RPMI7951 (cell line): ENCODE results near the gene SLC39A3. TPM values are rescaled to one million over a fixed set of nuclear protein-coding genes. Genes with fewer than 3 reads are reported as not detected.
"Not testable (repeated sequence)": the region's sequence is repeated elsewhere in the genome, so short reads cannot be mapped to it uniquely, and the experiment has no call there.

ENCODE experiments used
- DNase-seq: peaks from one replicate; pipeline ENCODE4 v3.0.0-alpha.2; 2012; ENCODE audit warnings: low read depth
- total RNA-seq: library from RNA; depleted of rRNA; stranded (reverse); fragments of >200 nt; shearing (Covaris generic); gene quantifications from 2 replicates; pipeline ENCODE4 v1.2.3, GENCODE V29; 2014

SLC39A3 gene
- total RNA-seq, 1 experiment from 2014 or later, result 37.1 TPM

- DNase-seq, result peak; percentile 90
Measured at GRCh38 chr19:2722541-2723344, 17.1 kb downstream of the SLC39A3 start.

DNA sequence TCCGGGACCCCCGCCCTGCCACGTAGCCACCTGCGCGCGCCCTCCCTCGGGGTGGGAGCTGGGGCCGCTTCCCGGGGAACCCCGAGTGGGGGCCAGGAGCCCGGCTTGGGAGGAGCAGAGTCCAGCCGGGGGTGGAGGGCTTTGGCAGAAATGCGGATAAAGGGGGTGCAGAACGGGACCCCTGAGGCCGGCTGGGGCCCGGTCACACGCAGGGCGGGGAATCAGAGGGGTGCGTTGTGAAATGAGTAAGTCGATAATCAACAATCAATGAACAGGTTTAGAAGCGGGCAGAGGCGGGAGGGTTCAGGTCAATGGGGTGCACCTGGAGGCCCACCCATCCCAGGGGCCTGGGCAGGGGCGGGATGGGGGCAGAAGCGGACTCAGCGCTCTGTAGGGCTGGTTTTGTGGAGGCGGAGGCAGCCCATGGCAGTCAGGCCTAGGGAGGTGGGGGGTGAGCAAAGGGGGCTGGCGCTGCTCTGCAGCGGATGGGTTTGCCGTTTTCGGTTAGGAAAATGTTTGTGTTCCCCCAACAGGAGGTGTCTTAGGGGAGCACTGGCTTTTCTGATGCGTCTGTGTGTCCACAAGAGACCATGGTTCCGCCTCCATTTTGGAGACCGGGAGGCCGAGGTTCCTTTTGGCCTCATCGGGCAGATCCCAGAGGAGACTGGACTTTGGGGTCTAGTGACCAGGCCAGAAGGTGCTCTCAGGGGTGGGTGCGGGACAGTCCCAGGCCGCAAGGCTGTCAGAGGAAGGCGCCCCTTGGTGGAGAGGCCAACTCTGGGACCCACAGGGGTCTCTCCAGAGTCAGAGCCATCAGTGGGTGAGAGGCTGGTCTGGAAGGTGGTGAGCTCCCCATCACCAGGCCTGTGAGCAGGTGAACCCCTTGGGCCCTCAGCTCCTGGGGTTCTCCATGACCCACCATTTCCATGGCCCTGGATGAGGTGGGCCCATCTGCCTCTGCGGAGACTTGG lies 18.0 kb downstream of the SLC39A3 start:
- DNase-seq, result no peak

GRCh38 chr19:2720777-2721569 lies 18.8 kb downstream of the SLC39A3 start, which contains the start of gene DIRAS1:
TSS of gene DIRAS1 (minus strand) at chr19:2721372. CDS start at chr19:2717806, 3,566 bp downstream.
- DNase-seq, result no peak

DNA sequence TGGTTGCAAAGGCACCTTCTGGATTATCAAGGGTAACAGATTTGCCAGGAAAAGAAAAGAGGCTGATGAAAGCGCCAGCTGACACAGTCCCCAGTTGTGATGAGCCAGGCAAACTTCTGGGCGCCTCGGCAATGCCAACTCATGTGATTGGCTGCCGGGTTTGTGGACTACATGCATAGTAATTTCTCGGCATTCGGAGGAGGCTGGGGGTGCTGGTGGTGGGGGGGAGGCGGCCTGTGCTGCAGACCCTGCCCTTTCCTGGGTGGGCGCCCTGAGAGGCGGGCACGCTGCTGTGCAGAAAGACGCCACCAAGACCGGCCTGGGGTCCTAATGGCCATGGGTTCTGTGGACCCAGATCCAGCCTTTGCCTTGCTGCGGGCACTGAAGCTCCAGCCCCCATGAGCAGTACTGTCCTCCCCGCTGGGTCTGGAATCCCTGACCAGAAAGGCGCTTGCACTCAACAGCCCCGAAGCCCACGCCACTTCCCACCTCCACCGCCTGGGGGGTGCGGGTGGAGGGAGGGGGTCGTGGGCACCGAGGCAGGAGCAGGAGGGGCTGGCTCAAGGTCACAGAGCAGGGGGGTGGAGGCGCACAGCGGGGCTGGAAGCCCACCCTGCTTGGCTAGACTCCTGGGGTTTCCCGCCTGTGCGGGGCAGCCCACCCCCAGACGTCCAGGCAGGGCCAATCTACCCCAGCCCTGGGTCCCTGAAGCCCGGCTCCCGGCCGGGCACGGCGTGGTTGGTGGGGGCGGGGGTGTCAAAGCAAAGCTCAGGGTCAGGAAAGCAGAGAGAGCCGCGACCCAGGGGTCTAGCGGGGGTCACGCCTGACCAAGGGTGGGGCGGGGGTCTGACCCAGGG lies 19.7 kb downstream of the SLC39A3 start:
- DNase-seq, result peak; percentile 21

- DNase-seq, result no peak
Measured at GRCh38 chr19:2719232-2719735, 20.5 kb downstream of the SLC39A3 start.

DNA sequence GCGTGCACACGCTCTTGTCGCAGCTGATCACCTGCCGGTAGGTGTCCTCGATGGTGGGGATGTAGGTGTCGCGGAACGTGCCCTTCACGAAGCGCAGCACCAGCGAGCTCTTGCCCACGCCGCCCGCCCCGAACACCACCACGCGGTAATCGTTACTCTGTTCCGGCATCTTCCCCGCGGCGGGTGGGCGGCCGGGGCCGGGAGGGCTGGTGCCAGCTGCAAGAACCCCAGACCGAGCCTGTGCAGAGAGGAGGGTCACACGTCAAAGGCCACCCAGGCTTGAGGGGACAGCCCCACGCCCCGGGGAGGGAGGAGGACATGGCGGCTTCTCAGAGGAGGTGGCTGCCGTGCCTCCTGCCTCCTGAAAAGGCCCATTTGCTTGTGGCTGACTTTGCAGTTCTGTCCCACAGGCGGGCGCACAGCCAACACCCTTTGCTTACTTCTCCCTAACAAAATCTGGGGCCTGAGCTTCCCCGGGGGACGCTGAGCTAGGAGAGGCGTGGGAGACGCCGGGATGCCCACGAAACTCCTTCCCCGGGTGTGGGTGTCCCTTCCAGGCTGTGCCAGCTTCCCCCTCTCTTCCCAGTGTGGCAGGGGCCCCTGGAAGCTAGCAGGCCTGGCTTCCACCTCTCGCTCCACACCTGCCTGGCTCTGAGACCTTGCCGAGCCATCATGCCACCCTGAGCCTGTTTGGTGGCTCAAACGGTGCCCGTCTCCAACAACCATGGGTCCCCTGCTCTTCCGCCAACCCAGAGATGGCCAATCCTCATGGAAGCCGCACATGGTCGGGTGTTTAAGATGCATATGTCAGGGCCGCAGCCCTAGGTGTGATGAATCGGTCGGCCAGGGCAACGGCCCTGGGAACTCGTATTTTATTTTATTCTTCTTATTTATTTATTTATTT lies 21.9 kb downstream of the SLC39A3 start:
- DNase-seq, result no peak

DNA sequence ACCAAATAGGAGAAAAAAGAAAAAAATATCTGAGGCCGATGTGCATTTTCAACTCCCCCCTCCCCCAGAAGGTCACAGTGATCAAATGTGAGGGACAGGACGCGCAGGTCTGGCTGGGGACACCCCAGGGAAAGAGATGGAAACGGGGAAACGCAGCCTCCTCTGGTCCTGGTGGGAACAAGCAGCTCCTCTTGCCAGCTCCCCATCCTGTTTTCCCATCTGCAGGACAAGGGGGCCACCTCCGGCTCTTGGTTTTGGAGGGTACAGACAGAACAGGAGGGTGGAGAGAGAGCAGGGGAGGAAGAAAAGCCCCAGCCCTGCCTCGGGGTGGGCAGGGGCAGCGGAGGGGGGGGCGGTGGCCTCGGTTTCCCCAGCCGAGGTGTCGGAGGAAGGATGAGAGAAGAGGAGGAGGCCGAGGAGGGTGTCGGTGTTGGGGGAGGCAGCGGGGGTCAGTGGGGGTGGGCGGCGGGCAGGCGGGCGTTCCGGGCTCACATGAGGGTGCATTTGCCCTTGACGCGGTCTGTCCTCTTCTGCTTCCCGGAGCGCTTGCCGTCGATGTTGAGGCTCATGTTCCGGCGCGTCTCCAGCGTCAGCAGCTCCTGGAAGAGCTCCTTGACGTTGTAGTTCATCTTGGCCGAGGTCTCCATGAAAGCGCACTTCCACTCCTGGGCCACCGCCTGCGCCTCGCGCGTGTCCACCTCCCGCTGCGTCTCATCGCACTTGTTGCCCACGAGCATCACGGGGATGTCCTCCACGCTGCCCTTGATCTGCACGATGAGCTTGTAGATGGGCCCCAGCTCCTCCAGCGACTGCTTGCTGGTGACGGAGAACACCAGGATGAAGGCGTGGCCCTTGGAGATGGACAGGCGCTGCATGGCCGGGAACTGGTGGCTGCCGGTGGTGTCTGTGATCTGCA lies 22.8 kb downstream of the SLC39A3 start:
- DNase-seq, result no peak

GRCh38 chr19:2716275-2716650 lies 23.6 kb downstream of the SLC39A3 start:
- no peak for DNase-seq

- DNase-seq, result no peak
Measured at GRCh38 chr19:2715470-2716274, 24.1 kb downstream of the SLC39A3 start.

- DNase-seq, result no peak
Measured at GRCh38 chr19:2714531-2715269, 25.1 kb downstream of the SLC39A3 start.

DNA sequence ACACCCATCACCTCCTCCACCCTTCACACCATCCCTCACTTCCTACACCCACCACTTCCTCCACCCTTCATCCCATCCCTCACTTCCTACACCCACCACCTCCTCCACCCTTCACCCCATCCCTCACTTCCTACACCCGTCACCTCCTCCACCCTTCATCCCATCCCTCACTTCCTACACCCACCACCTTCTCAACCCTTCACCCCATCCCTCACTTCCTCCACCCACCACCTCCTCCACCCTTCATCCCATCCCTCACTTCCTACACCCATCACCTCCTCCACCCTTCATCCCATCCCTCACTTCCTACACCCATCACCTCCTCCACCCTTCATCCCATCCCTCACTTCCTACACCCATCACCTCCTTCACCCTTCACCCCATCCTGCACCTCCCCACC lies 25.7 kb downstream of the SLC39A3 start:
- DNase-seq, result not testable (repeated sequence)

GRCh38 chr19:2713170-2713569 lies 26.6 kb downstream of the SLC39A3 start:
- DNase-seq, result not testable (repeated sequence)

- DNase-seq, result no peak
Measured at GRCh38 chr19:2711875-2712205, 28.0 kb downstream of the SLC39A3 start.

DNA sequence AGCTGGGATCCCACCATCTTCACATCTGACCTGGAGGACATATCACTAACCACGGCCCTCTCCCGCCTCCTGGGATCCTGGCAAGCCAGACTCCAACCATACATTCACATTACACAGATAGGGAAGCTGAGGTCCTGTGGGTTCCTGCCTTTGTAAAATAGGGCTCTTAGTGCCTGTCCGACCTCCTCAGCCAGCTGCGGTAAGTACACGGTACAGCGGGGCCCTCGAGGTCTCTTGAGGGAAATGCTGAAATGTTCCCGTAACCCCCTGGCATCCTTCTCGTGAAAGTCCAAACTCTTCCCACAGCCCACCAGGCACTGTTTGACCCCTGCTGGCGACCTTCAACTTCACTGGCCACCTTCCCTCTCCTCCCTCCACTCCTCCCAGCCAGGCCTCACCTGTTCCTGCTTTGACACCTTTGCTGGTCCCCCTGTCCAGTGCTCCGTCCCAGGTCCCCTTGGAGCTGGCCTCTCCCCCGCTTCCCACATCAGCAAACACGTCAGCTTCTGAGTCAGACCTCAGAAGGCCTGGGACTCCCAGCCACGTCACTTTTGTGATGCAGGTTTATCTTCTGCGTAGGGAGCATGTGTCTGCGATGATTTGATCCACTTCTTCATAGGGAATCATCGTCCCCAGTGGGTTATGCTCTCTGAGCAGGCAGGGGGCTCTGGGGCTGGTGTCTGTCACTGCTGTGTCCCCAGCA lies 28.5 kb downstream of the SLC39A3 start:
- peak; percentile 56 for DNase-seq

GRCh38 chr19:2706251-2706650 lies 33.6 kb downstream of the SLC39A3 start:
- no peak for DNase-seq

DNA sequence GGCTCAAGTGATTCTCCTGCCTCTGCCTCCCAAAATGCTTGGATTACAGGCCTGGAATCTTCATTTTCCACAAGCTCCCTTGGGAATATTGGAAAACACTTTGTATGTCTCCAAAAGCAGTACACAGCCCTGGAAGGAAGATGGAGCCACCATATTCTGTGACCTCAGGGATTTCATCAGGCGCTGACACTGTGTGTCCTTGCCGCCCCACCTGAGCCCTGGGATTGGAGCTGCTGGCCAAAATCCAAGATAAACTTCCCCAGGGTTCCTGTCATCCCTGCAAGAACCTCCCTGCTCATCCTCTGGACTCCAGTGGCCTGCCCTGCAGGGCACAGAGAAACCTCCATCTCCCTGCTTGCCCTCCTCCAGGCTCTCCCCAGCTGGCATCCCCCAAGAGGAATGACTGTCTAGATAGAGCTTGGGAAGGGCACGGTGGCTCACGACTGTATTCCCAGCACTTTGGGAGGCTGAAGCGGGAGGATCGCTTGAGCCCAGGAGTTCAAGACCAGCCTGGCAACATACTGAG lies 36.1 kb downstream of the SLC39A3 start:
- DNase-seq, result no peak
